Stimulated activated memory B cell treated with anti-CD40 and anti-IgM and Interleukin-4, amounts not matched to agents 10 μg/mL and 1 μg/mL and 100 μg/mL, for 72 hours (primary cell): ENCODE data around the gene RBMS1.
A peak's percentile ranks its signal among the peaks of the same experiment; 100 is the strongest.

Experiments
- ATAC-seq: fragments of 150-1000 bp; cut with Tn5 transposase; 2 replicates; pipeline ENCODE4 v1.10.0; 2021
- H3K27ac Mint-ChIP-seq: one replicate; pipeline ENCODE4 v1.8.0; 2022; ENCODE audit warnings: mild to moderate bottlenecking, mixed read lengths
- H3K27me3 Mint-ChIP-seq: one replicate; pipeline ENCODE4 v1.8.0; 2022; ENCODE audit warnings: mixed read lengths
- H3K36me3 Mint-ChIP-seq: one replicate; pipeline ENCODE4 v1.8.0; 2022; ENCODE audit warnings: mixed read lengths
- H3K4me1 Mint-ChIP-seq: one replicate; pipeline ENCODE4 v1.8.0; 2022; ENCODE audit warnings: mixed read lengths
- H3K4me3 Mint-ChIP-seq: one replicate; pipeline ENCODE4 v1.8.0; 2022; ENCODE audit warnings: mild to moderate bottlenecking, moderate library complexity, mixed read lengths
- H3K9me3 Mint-ChIP-seq: one replicate; pipeline ENCODE4 v1.8.0; 2022; ENCODE audit warnings: mixed read lengths

Gene RBMS1

GRCh38 chr2:160289126-160289525 lies 204.5 kb downstream of the RBMS1 start:
- H3K27ac Mint-ChIP-seq: no peak overlapping the region
- H3K36me3 Mint-ChIP-seq: peaks cover 36% of the 10 kb centered on the region
- no peaks in the 10 kb centered on the region for H3K27me3 Mint-ChIP-seq
- no peak overlapping the region for H3K4me3 Mint-ChIP-seq
- no peaks in the 10 kb centered on the region for H3K4me1 Mint-ChIP-seq
- ATAC-seq: no peak
- H3K9me3 Mint-ChIP-seq: no peaks in the 10 kb centered on the region

GRCh38 chr2:160288324-160288723 lies 205.3 kb downstream of the RBMS1 start:
- Mint-ChIP-seq H3K27me3 (no peaks in the 10 kb centered on the region), H3K4me1 (no peaks in the 10 kb centered on the region), H3K27ac (no peak overlapping the region), H3K36me3 (peaks cover 41% of the 10 kb centered on the region), H3K4me3 (no peak overlapping the region), H3K9me3 (no peaks in the 10 kb centered on the region)
- ATAC-seq: no peak

GRCh38 chr2:160287476-160287875 lies 206.1 kb downstream of the RBMS1 start:
- Mint-ChIP-seq H3K27ac (no peak overlapping the region), H3K4me3 (no peak overlapping the region), H3K4me1 (no peaks in the 10 kb centered on the region), H3K36me3 (peaks cover 44% of the 10 kb centered on the region), H3K9me3 (no peaks in the 10 kb centered on the region), H3K27me3 (no peaks in the 10 kb centered on the region)
- no peak for ATAC-seq

- H3K36me3 Mint-ChIP-seq: peaks cover 39% of the 10 kb centered on the region
- H3K4me3 Mint-ChIP-seq: no peak overlapping the region
- ATAC-seq: no peak
- H3K27me3 Mint-ChIP-seq: no peaks in the 10 kb centered on the region
- H3K4me1 Mint-ChIP-seq: no peaks in the 10 kb centered on the region
- no peak overlapping the region for H3K27ac Mint-ChIP-seq
- no peaks in the 10 kb centered on the region for H3K9me3 Mint-ChIP-seq
Measured at GRCh38 chr2:160286551-160286950, 207.1 kb downstream of the RBMS1 start.

DNA sequence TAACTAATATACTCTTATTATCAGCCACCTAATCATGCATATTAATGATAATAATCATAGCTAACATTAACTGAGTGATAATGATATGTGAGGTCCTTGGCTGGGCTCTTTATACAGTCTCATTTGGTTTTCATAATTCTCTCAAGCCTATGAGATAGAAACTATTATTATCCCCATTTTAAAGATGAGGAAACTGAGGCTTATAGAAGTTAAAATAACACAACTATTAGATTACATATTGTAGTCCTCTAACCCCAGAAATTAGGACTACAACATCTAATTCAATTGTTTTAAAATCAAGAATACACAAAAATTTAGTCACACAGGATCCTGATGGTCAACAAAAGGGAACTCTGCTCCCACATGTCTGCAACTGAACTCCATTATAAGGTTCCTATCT lies 209.9 kb downstream of the RBMS1 start:
- Mint-ChIP-seq H3K4me1 (no peaks in the 10 kb centered on the region), H3K27ac (no peak overlapping the region), H3K4me3 (no peak overlapping the region), H3K9me3 (no peaks in the 10 kb centered on the region), H3K36me3 (peaks cover 40% of the 10 kb centered on the region), H3K27me3 (no peaks in the 10 kb centered on the region)
- ATAC-seq: no peak

DNA sequence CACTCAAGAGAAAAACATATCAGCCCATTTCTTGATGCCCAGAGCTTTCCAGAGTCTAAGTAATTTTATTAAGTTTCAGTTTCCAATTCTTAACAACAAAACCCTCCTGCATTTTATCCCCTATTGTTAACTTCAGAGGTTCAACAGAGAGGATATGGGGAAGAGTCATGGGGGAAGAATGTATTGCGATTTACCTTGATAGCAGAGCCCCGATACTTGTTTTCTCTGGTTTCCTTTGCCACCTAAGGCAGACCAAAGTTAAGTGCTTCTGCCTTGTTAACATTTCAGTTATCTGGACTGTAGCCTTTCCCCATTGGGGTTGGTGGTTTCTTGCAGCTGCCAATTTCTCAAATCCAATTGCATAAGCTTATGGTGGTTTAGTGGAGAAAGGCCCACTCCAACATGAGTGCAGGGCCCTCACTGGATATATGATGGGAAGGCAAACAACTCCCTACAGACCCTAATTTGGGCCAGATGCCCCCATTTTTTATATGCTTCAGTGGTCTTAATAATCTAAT lies 211.5 kb downstream of the RBMS1 start:
- Mint-ChIP-seq H3K4me1 (no peaks in the 10 kb centered on the region), H3K9me3 (no peaks in the 10 kb centered on the region)

DNA sequence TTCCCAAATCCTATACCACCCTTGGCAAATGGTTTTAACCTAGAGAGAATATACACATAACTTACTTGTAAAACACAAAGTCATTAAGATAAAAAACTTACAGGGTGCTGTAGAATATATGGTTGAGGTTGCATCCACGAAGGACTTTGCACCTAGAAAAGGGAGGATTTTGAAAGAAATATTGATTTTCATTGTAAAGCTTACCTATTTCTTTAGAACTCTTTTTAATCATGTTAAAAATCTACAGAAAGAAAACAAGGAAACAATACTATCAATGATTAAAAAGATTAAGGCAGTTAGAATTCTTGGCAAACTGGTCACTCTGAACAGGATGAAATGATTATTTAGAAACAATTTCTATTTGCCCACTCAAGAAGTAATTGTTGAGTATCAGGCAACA lies 212.4 kb downstream of the RBMS1 start:
- Mint-ChIP-seq H3K4me1 (no peaks in the 10 kb centered on the region), H3K27ac (no peak overlapping the region), H3K36me3 (peaks cover 52% of the 10 kb centered on the region), H3K27me3 (no peaks in the 10 kb centered on the region), H3K9me3 (no peaks in the 10 kb centered on the region), H3K4me3 (no peak overlapping the region)
- ATAC-seq: no peak

More for the DNA sequence above, 211.5 kb downstream of the RBMS1 start:
- Mint-ChIP-seq H3K36me3 (peaks cover 50% of the 10 kb centered on the region), H3K27me3 (no peaks in the 10 kb centered on the region), H3K27ac (no peak overlapping the region), H3K4me3 (no peak overlapping the region)
- no peak for ATAC-seq

DNA sequence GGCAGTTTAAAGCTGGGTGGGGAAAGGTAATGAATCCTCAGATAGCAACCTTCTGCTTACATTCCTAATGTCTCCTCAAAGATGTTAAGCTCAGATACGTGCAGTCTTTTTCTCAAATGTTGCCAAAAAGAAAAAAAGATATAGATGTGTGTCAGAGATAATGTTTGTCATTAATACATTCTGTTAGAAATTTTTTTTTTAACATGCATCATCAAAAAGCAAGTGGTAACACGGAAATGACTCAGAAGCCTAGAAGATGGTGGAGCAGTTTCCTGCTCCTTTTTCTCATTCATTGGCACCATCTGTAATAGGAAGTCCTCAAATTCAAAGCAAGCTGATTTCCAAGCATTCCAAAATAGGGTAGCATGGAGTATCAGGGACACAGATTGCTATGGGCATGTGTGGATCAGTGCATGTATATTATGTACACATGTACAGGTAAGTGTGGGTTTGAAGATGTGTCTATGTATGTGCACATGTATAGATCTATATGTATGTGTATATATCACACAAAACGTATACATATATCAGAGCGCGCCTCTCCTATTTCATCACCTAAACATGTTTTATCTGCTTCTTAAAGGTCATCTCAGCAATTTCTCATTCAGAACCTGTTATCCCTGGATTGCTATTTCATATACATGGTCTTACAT lies 213.7 kb downstream of the RBMS1 start:
- H3K27ac Mint-ChIP-seq: no peak overlapping the region
- H3K4me1 Mint-ChIP-seq: no peaks in the 10 kb centered on the region
- no peaks in the 10 kb centered on the region for H3K9me3 Mint-ChIP-seq
- no peak for ATAC-seq
- peaks cover 52% of the 10 kb centered on the region for H3K36me3 Mint-ChIP-seq
- no peak overlapping the region for H3K4me3 Mint-ChIP-seq
- H3K27me3 Mint-ChIP-seq: no peaks in the 10 kb centered on the region

- Mint-ChIP-seq H3K4me1 (no peaks in the 10 kb centered on the region), H3K4me3 (no peak overlapping the region), H3K36me3 (peaks cover 45% of the 10 kb centered on the region), H3K9me3 (no peaks in the 10 kb centered on the region), H3K27ac (peak overlapping the region; percentile 44), H3K27me3 (no peaks in the 10 kb centered on the region)
- no peak for ATAC-seq
Measured at GRCh38 chr2:160278879-160279177, 214.8 kb downstream of the RBMS1 start.

DNA sequence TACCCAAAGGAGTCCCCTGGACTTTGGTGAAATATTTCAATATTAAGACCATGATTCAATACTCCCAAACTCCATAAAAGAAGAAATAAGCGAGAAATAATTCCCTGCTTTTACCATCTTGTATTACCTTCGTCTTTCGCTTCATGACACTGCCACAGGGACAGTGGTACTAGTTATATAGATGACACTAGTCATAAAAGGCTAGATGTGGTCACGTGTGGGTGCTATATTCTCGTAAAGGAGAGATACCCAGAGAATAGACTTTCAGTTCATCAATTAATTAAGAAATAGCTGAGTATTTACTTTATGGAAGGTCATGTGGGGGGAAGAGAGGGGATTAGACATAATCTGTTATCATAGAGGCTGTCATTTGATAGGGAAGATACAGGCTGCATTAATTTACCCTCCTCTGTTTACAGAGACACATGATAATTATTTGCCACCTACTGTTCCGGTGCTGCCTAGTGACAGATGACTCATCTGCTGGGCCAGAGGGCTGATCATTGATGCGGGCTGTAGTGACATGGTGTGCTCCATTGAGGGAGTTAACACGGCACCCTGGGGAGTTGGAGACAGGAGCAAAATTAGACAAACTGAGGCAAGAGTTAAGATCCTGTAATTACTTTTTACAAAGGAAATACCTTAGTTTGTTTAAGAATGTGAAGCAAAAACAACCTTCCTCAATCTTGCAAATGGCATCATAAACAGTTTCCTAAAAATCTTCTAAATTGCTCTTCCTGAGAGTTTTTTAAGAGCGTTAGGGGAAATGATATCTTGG lies 215.3 kb downstream of the RBMS1 start:
- no peak overlapping the region for H3K4me3 Mint-ChIP-seq

GRCh38 chr2:160277151-160277550 lies 216.5 kb downstream of the RBMS1 start:
- H3K4me3 Mint-ChIP-seq: no peak overlapping the region
- peaks cover 35% of the 10 kb centered on the region for H3K36me3 Mint-ChIP-seq
- H3K9me3 Mint-ChIP-seq: no peaks in the 10 kb centered on the region
- H3K27ac Mint-ChIP-seq: no peak overlapping the region
- H3K4me1 Mint-ChIP-seq: no peaks in the 10 kb centered on the region
- H3K27me3 Mint-ChIP-seq: no peaks in the 10 kb centered on the region
- no peak for ATAC-seq

More for the DNA sequence above, 215.3 kb downstream of the RBMS1 start:
- Mint-ChIP-seq H3K9me3 (no peaks in the 10 kb centered on the region), H3K4me1 (no peaks in the 10 kb centered on the region), H3K27me3 (no peaks in the 10 kb centered on the region), H3K36me3 (peaks cover 44% of the 10 kb centered on the region), H3K27ac (peak overlapping the region; percentile 44)
- ATAC-seq: peak; percentile 79

DNA sequence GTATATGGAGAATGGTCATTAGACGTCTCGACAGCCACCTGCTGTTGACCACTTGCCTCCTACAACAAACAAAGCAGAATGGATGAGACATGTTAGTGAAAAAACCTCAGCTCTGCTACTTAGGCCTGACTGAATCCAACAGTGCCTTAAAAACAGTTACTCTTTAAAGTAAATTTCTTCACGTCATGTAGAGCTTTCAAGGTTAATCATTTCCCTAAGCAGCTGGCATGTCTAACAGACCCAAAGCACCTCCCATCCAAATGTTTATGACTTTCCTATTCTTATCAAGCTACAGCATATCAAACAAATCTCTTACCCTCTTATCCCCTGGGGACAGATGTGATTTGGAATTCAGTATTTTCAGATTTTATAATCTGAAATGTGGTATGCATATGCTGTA lies 218.0 kb downstream of the RBMS1 start:
- Mint-ChIP-seq H3K27ac (no peak overlapping the region), H3K4me3 (no peak overlapping the region), H3K27me3 (no peaks in the 10 kb centered on the region), H3K36me3 (peaks cover 29% of the 10 kb centered on the region), H3K9me3 (no peaks in the 10 kb centered on the region), H3K4me1 (no peaks in the 10 kb centered on the region)
- no peak for ATAC-seq

GRCh38 chr2:160271171-160272086 lies 222.2 kb downstream of the RBMS1 start:
- Mint-ChIP-seq H3K4me3 (no peak overlapping the region), H3K4me1 (peaks cover 14% of the 10 kb centered on the region), H3K9me3 (no peaks in the 10 kb centered on the region), H3K27ac (no peak overlapping the region), H3K27me3 (peaks cover 6% of the 10 kb centered on the region), H3K36me3 (peaks cover 7% of the 10 kb centered on the region)
- ATAC-seq: no peak

DNA sequence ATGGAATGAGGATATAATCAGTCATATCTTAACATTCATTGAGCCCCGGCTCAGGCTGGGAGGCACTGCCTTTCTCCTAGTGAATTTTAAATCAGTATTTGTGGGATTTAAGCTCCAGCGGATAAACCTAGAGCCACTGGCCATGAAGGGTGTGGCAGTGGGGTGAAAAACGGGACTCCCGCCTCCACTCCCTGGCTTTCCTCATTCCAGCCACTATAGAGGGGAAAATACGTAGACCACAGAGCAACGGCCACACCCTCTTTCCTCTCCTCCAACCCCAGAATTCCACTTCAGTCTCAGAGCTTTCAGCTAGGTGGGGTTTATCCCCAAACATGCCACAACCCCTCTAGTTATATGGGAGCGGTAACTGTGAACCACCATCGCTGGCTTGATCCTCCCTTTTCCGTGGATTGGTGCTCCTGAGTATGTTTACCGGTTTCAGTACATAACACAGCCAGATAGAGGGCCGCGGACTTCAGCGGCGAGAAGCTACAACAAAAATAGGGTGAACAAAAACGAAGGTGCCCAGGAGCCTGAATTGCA lies 223.0 kb downstream of the RBMS1 start:
- peak overlapping the region; percentile 83 for H3K27ac Mint-ChIP-seq
- no peaks in the 10 kb centered on the region for H3K9me3 Mint-ChIP-seq
- H3K4me3 Mint-ChIP-seq: peak overlapping the region; percentile 86
- peaks cover 14% of the 10 kb centered on the region for H3K27me3 Mint-ChIP-seq
- peaks cover 22% of the 10 kb centered on the region for H3K4me1 Mint-ChIP-seq
- ATAC-seq: no peak
- H3K36me3 Mint-ChIP-seq: peaks cover 5% of the 10 kb centered on the region
